GM21423 (cell line): Measurements from ENCODE around the gene GULP1.

Experiments used
- ATAC-seq: cut with Tn5 transposase; IDR thresholded peaks from one replicate; pipeline ENCODE4 v1.9.1; 2021; ENCODE audit warnings: mild to moderate bottlenecking, moderate library complexity; ENCODE audit not compliant: unreplicated experiment

The GULP1 gene

DNA sequence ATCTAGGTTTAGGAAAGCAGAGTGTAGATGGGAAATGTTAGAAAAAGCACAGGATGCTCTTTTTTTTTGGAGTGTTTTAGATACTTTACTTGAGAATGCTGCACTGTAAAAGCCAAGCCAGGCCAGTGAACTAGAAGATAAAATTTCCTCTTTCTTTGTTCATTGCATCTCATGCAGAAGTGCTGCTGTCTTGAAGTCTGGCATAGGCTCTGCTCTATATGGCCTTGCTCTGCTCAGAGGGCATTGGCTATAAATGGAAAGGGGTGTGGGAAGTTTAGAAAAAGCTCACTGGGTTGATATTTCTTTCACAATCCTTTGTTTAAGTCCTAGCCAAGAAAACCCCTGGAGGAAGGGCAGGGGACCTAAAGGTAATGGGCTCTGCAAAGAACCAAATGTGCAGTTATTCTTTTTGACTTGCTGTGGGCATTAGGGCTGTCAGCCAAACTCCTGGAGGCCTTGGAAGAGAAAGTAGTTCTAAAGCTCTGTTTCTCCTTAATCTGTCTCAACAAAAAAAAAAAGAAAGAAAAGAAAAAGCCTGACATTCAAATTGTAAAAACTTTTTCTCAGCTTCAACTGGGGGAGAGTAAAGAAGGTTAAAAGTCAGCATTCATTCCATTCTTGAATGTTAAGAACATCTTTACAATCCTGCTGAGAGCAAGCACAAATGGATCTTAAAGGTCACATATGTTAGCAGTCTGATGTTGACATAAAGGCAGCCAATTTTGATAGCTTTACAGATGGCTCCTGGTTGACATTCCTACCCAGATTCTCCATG is 338.3 kb downstream of the GULP1 start:
- ATAC-seq = no peak

DNA sequence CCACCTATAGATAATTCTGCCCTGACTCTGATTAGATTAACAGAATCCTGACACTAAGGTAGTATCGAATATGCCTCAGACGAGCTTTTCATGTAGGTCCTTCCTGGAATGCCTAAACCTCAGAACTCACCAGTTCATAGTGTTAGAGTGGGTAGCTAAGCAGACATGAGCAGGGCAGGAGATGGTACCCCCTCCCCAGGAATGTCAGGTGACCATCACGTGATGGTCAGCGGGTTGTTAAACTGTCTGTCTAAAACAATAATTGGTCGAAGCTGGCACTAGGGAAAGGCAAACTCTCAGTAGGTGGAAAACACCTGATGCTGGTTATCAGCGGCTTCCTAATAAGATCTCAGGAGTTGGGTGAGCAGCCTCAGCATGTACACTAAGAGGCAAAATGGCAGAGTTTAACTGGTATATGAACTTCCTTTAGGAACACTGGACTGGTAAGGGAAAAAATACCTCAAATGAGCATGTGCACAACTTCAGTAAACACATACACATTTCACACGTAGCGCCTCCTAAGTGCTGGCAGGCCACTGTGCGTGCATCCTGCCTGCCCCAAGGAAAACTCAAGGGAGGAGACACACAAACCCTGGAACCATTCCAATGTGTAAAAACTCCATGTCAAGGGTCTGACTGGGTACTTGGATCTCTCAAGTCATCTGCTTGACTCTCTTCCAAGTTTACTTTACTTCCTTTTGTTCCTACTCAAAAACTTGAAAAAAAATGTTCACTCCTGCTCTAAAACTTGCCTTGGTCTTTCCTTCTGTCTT is 339.5 kb downstream of the GULP1 start:
- ATAC-seq = no peak

DNA sequence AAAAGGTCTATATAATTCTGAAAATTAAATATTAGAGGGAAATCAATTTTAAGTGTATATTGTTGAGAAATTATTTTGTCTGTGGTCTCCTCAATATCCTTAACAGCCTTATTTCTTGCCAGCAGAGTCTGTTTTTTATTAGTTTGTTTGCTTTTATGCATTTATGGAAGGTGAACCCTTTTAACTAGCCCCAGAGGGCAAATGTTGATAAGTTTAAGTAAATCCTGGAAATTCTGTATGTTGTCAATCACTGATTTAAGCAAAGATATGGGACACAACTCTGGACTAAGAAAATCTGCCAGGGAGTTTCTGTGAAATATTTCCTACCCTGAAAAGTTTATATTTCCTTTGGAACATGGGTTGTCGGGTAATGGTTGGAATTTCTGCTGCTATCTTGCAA is 343.0 kb downstream of the GULP1 start:
- no peak for ATAC-seq
